Stomach (tissue), 4 donors: ENCODE measurements around the gene VOPP1.

Source experiments
- CTCF ChIP-seq, 7 experiments: fragments of 450-650 bp in 4 of 7; fragments of 200-600 bp in 3 of 7; sonication (generic) in 3 of 7; IDR thresholded peaks; one replicate each; pipeline ENCODE4 v1.5.1; 2016 to 2019; ENCODE audit warnings: antibody characterized with exemption in 7 of 7, control low read depth in 2 of 7, mild to moderate bottlenecking in 1 of 7
- POLR2A ChIP-seq, 4 donors: fragments of 450-650 bp; IDR thresholded peaks; one replicate each; pipeline ENCODE4 v1.6.1; 2016; ENCODE audit warnings: antibody characterized with exemption in 4 of 4, control low read depth in 2 of 4, mild to moderate bottlenecking in 1 of 4, moderate library complexity in 1 of 4

- TF ChIP-seq POLR2A (IDR thresholded peaks at IDR 0.05) (no peak), CTCF (IDR thresholded peaks at IDR 0.05) (no peak)
Measured at GRCh38 chr7:55490099-55490498, 82.2 kb downstream of the VOPP1 start.
